PC-3 (cell line): Measurements from ENCODE around the gene PADI1.

Experiments
- EZH2 ChIP-seq: fragments of 300-600 bp; sonication (generic); IDR thresholded peaks from one replicate; pipeline ENCODE4 v1.6.1; 2017; ENCODE audit warnings: antibody characterized with exemption, mild to moderate bottlenecking, low read length; ENCODE audit not compliant: unreplicated experiment
- TF ChIP-seq, protein P1 (sequence below): fragments of 300-600 bp; sonication (generic); conservative IDR thresholded peaks from 2 replicates; pipeline ENCODE4 v1.5.1; 2017; ENCODE audit warnings: antibody characterized with exemption, low read depth, mild to moderate bottlenecking, low read length

DNA sequence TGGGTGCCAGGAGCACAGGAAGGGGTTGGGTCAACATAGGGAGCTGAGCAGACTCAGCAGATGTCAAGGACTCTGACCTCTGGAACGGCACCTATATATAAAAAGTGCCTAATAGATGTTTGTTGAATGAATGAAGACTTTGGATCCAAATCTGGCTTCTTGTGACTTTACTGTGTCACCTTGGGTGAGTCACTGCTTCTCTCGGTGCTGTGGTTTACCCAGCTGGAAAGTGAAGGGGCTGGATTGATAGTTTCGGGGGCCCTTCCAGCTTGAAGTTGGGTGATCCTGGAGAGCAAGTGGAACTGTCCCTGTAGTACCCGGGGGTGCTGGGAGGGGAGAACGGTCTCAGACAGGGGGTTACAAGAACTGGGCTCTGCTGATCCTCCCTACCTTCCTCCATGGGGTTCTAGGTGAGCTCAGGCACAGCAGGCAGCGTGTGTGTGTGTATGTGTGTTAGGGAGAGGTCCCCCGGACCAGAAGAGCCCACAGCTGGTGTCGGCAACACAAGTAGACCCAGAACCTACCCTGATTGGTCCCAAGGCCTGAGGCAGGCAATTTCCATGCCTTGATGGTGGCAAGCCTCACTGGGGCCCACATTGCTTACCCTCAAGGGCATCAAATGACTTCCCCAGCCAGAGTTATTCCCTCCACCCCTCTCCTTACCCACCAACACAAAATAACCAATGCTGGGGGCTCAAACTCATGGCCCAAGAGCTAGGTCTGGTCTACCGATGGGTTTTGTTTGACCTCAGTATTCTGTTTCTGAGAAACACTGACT is 5.5 kb upstream of the PADI1 start:
- TF ChIP-seq, protein P1, sequence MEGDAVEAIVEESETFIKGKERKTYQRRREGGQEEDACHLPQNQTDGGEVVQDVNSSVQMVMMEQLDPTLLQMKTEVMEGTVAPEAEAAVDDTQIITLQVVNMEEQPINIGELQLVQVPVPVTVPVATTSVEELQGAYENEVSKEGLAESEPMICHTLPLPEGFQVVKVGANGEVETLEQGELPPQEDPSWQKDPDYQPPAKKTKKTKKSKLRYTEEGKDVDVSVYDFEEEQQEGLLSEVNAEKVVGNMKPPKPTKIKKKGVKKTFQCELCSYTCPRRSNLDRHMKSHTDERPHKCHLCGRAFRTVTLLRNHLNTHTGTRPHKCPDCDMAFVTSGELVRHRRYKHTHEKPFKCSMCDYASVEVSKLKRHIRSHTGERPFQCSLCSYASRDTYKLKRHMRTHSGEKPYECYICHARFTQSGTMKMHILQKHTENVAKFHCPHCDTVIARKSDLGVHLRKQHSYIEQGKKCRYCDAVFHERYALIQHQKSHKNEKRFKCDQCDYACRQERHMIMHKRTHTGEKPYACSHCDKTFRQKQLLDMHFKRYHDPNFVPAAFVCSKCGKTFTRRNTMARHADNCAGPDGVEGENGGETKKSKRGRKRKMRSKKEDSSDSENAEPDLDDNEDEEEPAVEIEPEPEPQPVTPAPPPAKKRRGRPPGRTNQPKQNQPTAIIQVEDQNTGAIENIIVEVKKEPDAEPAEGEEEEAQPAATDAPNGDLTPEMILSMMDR: no peak
- TF ChIP-seq EZH2: no peak
